HCT116 (cell line): ENCODE data around the gene GPR142.

Source experiments
- CTCF ChIP-seq, 3 experiments: fragments of 200-600 bp in 1 of 3; sonication (generic) in 1 of 3; IDR thresholded peaks in 2 of 3; conservative IDR thresholded peaks in 1 of 3; 2 replicates each; pipeline ENCODE4 v1.5.1; 2012 to 2017; ENCODE audit warnings: low read depth in 2 of 3, low read length in 2 of 3, antibody characterized with exemption in 1 of 3, borderline replicate concordance in 1 of 3, control low read depth in 1 of 3, mild to moderate bottlenecking in 1 of 3, mixed read lengths in 1 of 3, mixed run types in 1 of 3, moderate library complexity in 1 of 3; ENCODE audit not compliant: insufficient read depth in 1 of 3
- POLR2A ChIP-seq: IDR thresholded peaks from 2 replicates; pipeline ENCODE4 v1.7.0; 2011; ENCODE audit warnings: borderline replicate concordance; ENCODE audit not compliant: insufficient read depth, insufficient read length; ENCODE audit errors: extremely low read depth
- POLR2AphosphoS5 ChIP-seq: IDR thresholded peaks from 2 replicates; pipeline ENCODE4 v1.6.1; 2011; ENCODE audit warnings: mild to moderate bottlenecking, low read depth, low read length, moderate library complexity
- ZBTB33 ChIP-seq: IDR thresholded peaks from 2 replicates; pipeline ENCODE4 v1.6.1; 2011; ENCODE audit warnings: mild to moderate bottlenecking, low read length, moderate library complexity; ENCODE audit not compliant: insufficient replicate concordance; ENCODE audit errors: extremely low read depth
- ZFX ChIP-seq: fragments of 450-650 bp; IDR thresholded peaks from 2 replicates; pipeline ENCODE4 v1.6.1; 2017

- TF ChIP-seq CTCF (IDR thresholded peaks at IDR 0.05 in 2 of 3, conservative IDR thresholded peaks at IDR 0.05 in 1 of 3; ENCODE audit: borderline replicate concordance in 1 of 3, insufficient read depth in 1 of 3, low read depth in 2 of 3, low read length in 2 of 3) (no peak), POLR2AphosphoS5 (no peak), POLR2A (no peak), ZFX (no peak), ZBTB33 (no peak)
Observed at GRCh38 chr17:74385201-74385600, 17.9 kb downstream of the GPR142 start.
